ENCODE data around the gene LONRF3. TPM values are rescaled to one million over a fixed set of nuclear protein-coding genes. Genes with fewer than 3 reads are reported as not detected.

LONRF3 gene
- total and polyA plus RNA-seq, 2 of the 8 experiments (the other 6 are each of a cell fraction or from before 2014, with no cell fraction given): 0.11 TPM; not detected in 1

GRCh38 chrX:118977424-118977823 is 3.0 kb downstream of the LONRF3 start:
- Histone ChIP-seq H3K27ac (ENCODE audit: low read depth, low read length) (no peak overlapping the region), H2BK5ac (ENCODE audit: low read depth, low read length) (no peak overlapping the region), H2BK12ac (ENCODE audit: low read depth, low read length) (no peak overlapping the region), H3K56ac (replicated peaks; ENCODE audit: insufficient read length, low read depth, low read length) (no peak overlapping the region), H3K27me3 (replicated peaks in 1 of 4; ENCODE audit: control insufficient read depth in 3 of 4, extremely low read depth in 1 of 4, insufficient read depth in 3 of 4, low read length in 3 of 4) (peaks cover 58 to 78% (median 72%) of the 10 kb centered on the region in 4 experiments), H3K23me2 (ENCODE audit: low read depth, low read length) (no peaks in the 10 kb centered on the region; the same call in 1 of the 2 replicates), H2AK5ac (ENCODE audit: low read depth, low read length) (no peak overlapping the region), H4K20me1 (replicated peaks in 1 of 2; ENCODE audit: control insufficient read depth in 1 of 2, insufficient read depth in 2 of 2, low read length in 2 of 2) (peaks cover 2 to 6% of the 10 kb centered on the region in 2 experiments), H3K9ac (replicated peaks in 1 of 4; ENCODE audit: extremely low read depth in 1 of 4, low read depth in 3 of 4, low read length in 3 of 4) (no peak overlapping the region), H3K4me3 (ENCODE audit: extremely low read depth in 1 of 4, insufficient read depth in 2 of 4, low read depth in 3 of 4, low read length in 4 of 4) (no peak overlapping the region), H4K91ac (replicated peaks; ENCODE audit: insufficient read length, low read length) (no peak overlapping the region), H2BK20ac (ENCODE audit: low read length) (no peak overlapping the region), H3K79me2 (ENCODE audit: control insufficient read depth in 1 of 2, insufficient read depth in 2 of 2, low read length in 2 of 2) (no peaks in the 10 kb centered on the region), H2BK15ac (ENCODE audit: low read length) (no peak overlapping the region), H3K79me1 (ENCODE audit: low read depth, low read length) (no peaks in the 10 kb centered on the region), H3K4me1 (replicated peaks in 1 of 4; ENCODE audit: control insufficient read depth in 3 of 4, insufficient read depth in 4 of 4, low read length in 3 of 4) (peaks cover 0 to 16% (median 5%) of the 10 kb centered on the region in 4 experiments; a peak in 6 of 7 replicates), H3K23ac (ENCODE audit: insufficient read length) (no peak overlapping the region), H3K36me3 (ENCODE audit: control insufficient read depth in 2 of 4, insufficient read depth in 4 of 4, low read length in 3 of 4) (peaks cover 0 to 7% (median 0%) of the 10 kb centered on the region in 4 experiments; a peak in 1 of 8 replicates), H4K8ac (ENCODE audit: extremely low read depth, insufficient read depth, low read length) (no peak overlapping the region), H3K4ac (replicated peaks; ENCODE audit: insufficient read length, low read depth, low read length) (no peak overlapping the region), H2BK120ac (replicated peaks; ENCODE audit: low read depth, low read length) (no peak overlapping the region), H4K5ac (ENCODE audit: insufficient read length, low read depth, low read length) (no peak overlapping the region), H3K9me3 (ENCODE audit: insufficient read depth in 2 of 2, low read depth in 1 of 2, low read length in 1 of 2) (no peaks in the 10 kb centered on the region), H3K14ac (ENCODE audit: insufficient read length) (no peak overlapping the region), H3K18ac (ENCODE audit: extremely low read depth, low read length) (no peak overlapping the region), H3K4me2 (ENCODE audit: insufficient read depth in 1 of 2, low read depth in 2 of 2, low read length in 2 of 2) (no peak overlapping the region), H2AFZ (ENCODE audit: low read length) (no peak overlapping the region)
- WGBS, 2 experiments (ENCODE audit: extremely low coverage in 1 of 2, insufficient coverage in 1 of 2, insufficient read length in 1 of 2, insufficient replicate concordance in 2 of 2, low coverage in 1 of 2, low lambda C conversion rate in 2 of 2, missing lambda C conversion rate in 1 of 2): 92% methylated on average over 3 of the region's 3 CpGs; no CpG with 5 or more reads in 1 of the 2 experiments
- ChIA-PET CTCF (ENCODE audit: partially characterized antibody) (interaction anchor here (1.0 to 2.3 kb wide), 3 partner anchors 32 to 145 kb away, joined by 4 to 8 read pairs (median 4); no protein-coding TSS in a partner anchor), POLR2A (ENCODE audit: partially characterized antibody) (no interaction called here)
- no peak for DNase-seq (ENCODE audit: low read depth in 1 of 2, low spot score in 2 of 2)
- no peak for FAIRE-seq
